ENCODE data around the gene ZFYVE26. TPM values are rescaled to one million over a fixed set of nuclear protein-coding genes. Genes with fewer than 3 reads are reported as not detected.
"Not testable (repeated sequence)": the region's sequence is repeated elsewhere in the genome, so short reads cannot be mapped to it uniquely, and the experiment has no call there.

Gene ZFYVE26
- total RNA-seq, 1 donor: 24.3 TPM

DNA sequence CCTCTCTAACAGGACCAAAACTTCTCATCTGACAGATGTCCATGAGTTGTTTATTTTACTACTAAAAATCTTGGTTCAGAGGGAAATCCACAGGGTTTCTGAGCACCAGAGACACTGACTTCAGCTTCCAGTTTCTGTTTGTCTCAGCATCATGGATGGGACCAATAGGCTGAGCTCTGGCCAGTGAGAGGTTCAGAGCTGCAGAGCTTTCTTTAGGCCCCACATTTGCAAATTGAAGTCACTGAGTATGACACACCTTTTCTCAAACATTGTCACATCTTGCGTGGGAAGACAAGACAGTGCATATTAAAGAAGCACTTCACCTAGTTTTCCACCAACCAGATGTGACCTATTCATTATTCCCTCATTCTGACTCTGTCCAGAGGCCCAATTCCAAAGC is 69.5 kb downstream of the ZFYVE26 start:
- no peak overlapping the region for H3K4me3 ChIP-seq (ENCODE audit: low read length)
- no peaks in the 10 kb centered on the region for H3K27me3 ChIP-seq (ENCODE audit: insufficient read depth, low read length)
- no peaks in the 10 kb centered on the region for H3K9me3 ChIP-seq (ENCODE audit: low read depth, low read length)
- H3K4me1 ChIP-seq (ENCODE audit: insufficient read depth, low read length): no peaks in the 10 kb centered on the region

- no peaks in the 10 kb centered on the region for H3K9me3 ChIP-seq (ENCODE audit: low read depth, low read length)
- H3K4me3 ChIP-seq (ENCODE audit: low read length): no peak overlapping the region
- no peaks in the 10 kb centered on the region for H3K4me1 ChIP-seq (ENCODE audit: insufficient read depth, low read length)
- no peaks in the 10 kb centered on the region for H3K27me3 ChIP-seq (ENCODE audit: insufficient read depth, low read length)
These were observed 72.3 kb downstream of the ZFYVE26 start for GRCh38 chr14:67744046-67744445.

- Histone ChIP-seq H3K4me3 (ENCODE audit: low read length) (no peak overlapping the region), H3K4me1 (ENCODE audit: insufficient read depth, low read length) (no peaks in the 10 kb centered on the region), H3K9me3 (ENCODE audit: low read depth, low read length) (no peaks in the 10 kb centered on the region), H3K27me3 (ENCODE audit: insufficient read depth, low read length) (no peaks in the 10 kb centered on the region)
These were observed 77.5 kb downstream of the ZFYVE26 start for GRCh38 chr14:67738740-67739504.

GRCh38 chr14:67736771-67737170 is 79.6 kb downstream of the ZFYVE26 start:
- Histone ChIP-seq H3K27me3 (ENCODE audit: insufficient read depth, low read length) (no peaks in the 10 kb centered on the region), H3K9me3 (ENCODE audit: low read depth, low read length) (no peaks in the 10 kb centered on the region), H3K4me3 (ENCODE audit: low read length) (no peak overlapping the region), H3K4me1 (ENCODE audit: insufficient read depth, low read length) (no peaks in the 10 kb centered on the region)

GRCh38 chr14:67735336-67736147 is 80.8 kb downstream of the ZFYVE26 start:
- H3K4me1 ChIP-seq (ENCODE audit: insufficient read depth, low read length): no peaks in the 10 kb centered on the region

DNA sequence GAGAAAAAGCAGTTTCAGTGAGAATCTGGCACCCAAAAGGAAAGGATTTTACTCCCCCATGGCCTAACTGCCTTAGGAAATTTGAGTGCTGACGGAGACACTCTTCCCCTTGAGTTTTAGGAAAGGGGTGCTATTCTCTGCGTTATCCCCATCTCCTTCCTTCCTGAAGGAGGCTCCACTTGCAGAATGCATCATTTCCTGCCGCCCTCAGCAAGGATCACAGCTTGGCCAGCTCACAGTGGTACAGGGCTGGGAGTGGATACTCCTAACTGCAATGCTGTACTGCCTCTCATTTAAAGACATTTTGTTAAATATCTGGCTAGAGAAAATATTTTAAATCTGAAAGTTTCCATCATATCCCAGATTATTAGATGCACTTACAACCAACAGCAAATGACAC is 81.7 kb downstream of the ZFYVE26 start:
- Histone ChIP-seq H3K4me3 (ENCODE audit: low read length) (no peak overlapping the region), H3K9me3 (ENCODE audit: low read depth, low read length) (no peaks in the 10 kb centered on the region)

More at GRCh38 chr14:67735336-67736147, 80.8 kb downstream of the ZFYVE26 start:
- Histone ChIP-seq H3K4me3 (ENCODE audit: low read length) (no peak overlapping the region), H3K9me3 (ENCODE audit: low read depth, low read length) (no peaks in the 10 kb centered on the region), H3K27me3 (ENCODE audit: insufficient read depth, low read length) (no peaks in the 10 kb centered on the region)

DNA sequence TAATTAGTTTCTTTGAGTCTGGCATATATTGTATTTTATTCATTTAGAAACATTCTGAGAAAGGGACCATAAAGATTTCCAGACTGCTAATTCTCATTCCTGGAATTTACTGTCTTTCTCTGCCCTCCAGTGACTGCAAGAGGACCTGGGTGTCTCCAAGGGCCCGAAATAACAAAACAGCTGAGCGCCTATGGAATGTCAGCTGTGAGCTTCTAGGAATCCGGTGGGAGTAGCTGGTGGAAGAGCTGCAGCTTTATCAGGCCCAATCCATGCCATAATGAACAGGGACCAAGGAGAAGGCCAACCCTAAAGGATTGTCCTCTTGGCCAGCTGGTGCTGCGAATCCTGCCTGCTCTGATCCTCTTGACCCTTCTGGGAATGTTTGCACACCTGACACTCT is 82.8 kb downstream of the ZFYVE26 start:
- Histone ChIP-seq H3K27me3 (ENCODE audit: insufficient read depth, low read length) (no peaks in the 10 kb centered on the region), H3K4me3 (ENCODE audit: low read length) (no peak overlapping the region), H3K4me1 (ENCODE audit: insufficient read depth, low read length) (no peaks in the 10 kb centered on the region), H3K9me3 (ENCODE audit: low read depth, low read length) (no peaks in the 10 kb centered on the region)

More for the DNA sequence above, 81.7 kb downstream of the ZFYVE26 start:
- Histone ChIP-seq H3K4me1 (ENCODE audit: insufficient read depth, low read length) (no peaks in the 10 kb centered on the region), H3K27me3 (ENCODE audit: insufficient read depth, low read length) (no peaks in the 10 kb centered on the region)

GRCh38 chr14:67729072-67729885 is 87.1 kb downstream of the ZFYVE26 start:
- no peaks in the 10 kb centered on the region for H3K4me1 ChIP-seq (ENCODE audit: insufficient read depth, low read length)
- H3K4me3 ChIP-seq (ENCODE audit: low read length): no peak overlapping the region

DNA sequence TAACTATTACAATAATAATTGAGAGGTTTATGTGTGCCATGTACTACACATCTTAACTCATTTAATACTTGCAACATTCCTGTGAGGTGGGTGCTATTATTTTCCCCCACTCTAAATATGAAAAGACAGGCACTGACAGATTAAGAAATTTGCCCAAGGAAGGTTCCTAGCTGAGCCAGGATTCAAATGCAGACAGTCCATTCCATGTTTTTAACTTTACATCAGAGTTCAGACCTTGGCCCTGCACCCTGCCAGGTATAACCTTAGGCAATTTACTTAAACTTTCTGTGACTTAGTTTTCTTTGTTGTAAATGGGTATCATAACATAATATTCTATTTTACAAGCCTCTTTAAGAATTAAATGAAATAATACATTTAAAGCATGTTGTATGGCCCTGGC is 88.1 kb downstream of the ZFYVE26 start:
- no peaks in the 10 kb centered on the region for H3K9me3 ChIP-seq (ENCODE audit: low read depth, low read length)
- H3K4me3 ChIP-seq (ENCODE audit: low read length): no peak overlapping the region
- H3K4me1 ChIP-seq (ENCODE audit: insufficient read depth, low read length): no peaks in the 10 kb centered on the region

More at GRCh38 chr14:67729072-67729885, 87.1 kb downstream of the ZFYVE26 start:
- H3K27me3 ChIP-seq (ENCODE audit: insufficient read depth, low read length): no peaks in the 10 kb centered on the region
- H3K9me3 ChIP-seq (ENCODE audit: low read depth, low read length): no peaks in the 10 kb centered on the region

GRCh38 chr14:67727361-67727760 is 89.0 kb downstream of the ZFYVE26 start:
- H3K9me3 ChIP-seq (ENCODE audit: low read depth, low read length): no peaks in the 10 kb centered on the region
- H3K27me3 ChIP-seq (ENCODE audit: insufficient read depth, low read length): peaks cover 12% of the 10 kb centered on the region
- H3K4me3 ChIP-seq (ENCODE audit: low read length): no peak overlapping the region
- no peaks in the 10 kb centered on the region for H3K4me1 ChIP-seq (ENCODE audit: insufficient read depth, low read length)

More for the DNA sequence above, 88.1 kb downstream of the ZFYVE26 start:
- peaks cover 4% of the 10 kb centered on the region for H3K27me3 ChIP-seq (ENCODE audit: insufficient read depth, low read length)

DNA sequence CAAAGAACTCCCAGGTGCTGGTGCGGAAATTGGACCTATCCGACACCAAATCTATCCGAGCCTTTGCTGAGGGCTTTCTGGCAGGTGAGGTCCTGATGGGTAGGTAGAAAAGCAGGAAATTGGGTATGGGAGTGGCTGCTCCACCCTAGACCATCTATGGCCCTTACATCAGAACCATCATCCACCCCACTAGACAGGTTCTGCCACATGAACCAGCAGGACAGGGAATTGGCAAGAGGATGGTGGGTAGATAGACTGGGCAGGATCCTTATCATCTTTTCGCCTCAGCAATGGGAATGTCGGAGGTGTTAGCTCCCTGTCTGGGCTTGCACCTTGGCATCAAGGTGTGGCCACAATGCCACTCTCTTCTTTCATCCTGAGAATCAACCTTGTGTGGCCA is 91.2 kb downstream of the ZFYVE26 start:
- no peak overlapping the region for H3K4me3 ChIP-seq (ENCODE audit: low read length)
- no peaks in the 10 kb centered on the region for H3K9me3 ChIP-seq (ENCODE audit: low read depth, low read length)
- no peaks in the 10 kb centered on the region for H3K4me1 ChIP-seq (ENCODE audit: insufficient read depth, low read length)
- H3K27me3 ChIP-seq (ENCODE audit: insufficient read depth, low read length): peaks cover 12% of the 10 kb centered on the region

GRCh38 chr14:67722293-67722692 is 94.1 kb downstream of the ZFYVE26 start:
- no peaks in the 10 kb centered on the region for H3K4me1 ChIP-seq (ENCODE audit: insufficient read depth, low read length)
- no peaks in the 10 kb centered on the region for H3K9me3 ChIP-seq (ENCODE audit: low read depth, low read length)
- no peak overlapping the region for H3K4me3 ChIP-seq (ENCODE audit: low read length)
- peaks cover 12% of the 10 kb centered on the region for H3K27me3 ChIP-seq (ENCODE audit: insufficient read depth, low read length)

DNA sequence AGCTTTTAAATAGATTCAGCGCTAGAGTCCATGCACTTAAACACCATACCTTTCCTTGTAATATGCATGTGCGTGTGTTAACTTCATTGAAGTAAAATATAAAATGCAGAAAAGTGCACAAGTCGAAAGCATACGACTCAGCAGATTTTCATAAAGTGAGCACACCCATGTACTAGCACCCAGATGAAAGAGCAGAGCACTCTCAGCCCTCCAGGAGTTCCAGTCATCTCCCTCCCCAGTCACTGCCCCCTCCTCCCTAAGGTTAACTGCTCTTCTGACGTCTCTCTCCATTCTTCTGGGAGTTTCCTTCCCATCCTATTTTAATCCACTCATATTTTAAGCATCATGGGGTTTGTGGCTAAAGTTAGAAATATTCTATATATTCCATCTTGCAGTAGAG is 94.5 kb downstream of the ZFYVE26 start:
- Histone ChIP-seq H3K27me3 (ENCODE audit: insufficient read depth, low read length) (peaks cover 12% of the 10 kb centered on the region), H3K4me3 (ENCODE audit: low read length) (no peak overlapping the region), H3K4me1 (ENCODE audit: insufficient read depth, low read length) (no peaks in the 10 kb centered on the region), H3K9me3 (ENCODE audit: low read depth, low read length) (no peaks in the 10 kb centered on the region)

DNA sequence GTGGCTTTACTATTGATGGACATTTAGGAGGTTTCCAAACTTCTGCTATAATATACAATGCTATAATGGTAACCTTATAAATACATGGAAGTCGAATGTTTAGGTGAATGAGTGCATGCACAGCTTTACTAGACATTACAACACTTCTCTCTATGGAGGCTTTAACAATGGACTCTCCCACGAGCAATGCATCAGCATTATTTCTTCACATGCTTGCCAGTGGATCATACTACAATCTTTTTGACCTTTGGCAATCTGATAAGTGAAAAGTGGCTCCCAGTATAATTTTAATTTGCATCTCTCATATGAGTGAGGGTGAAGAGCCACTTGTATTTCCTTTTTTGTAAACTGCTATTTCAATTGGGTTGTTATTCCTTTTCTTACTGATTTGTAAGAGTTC is 96.5 kb downstream of the ZFYVE26 start:
- Histone ChIP-seq H3K9me3 (ENCODE audit: low read depth, low read length) (no peaks in the 10 kb centered on the region), H3K27me3 (ENCODE audit: insufficient read depth, low read length) (peaks cover 12% of the 10 kb centered on the region), H3K4me3 (ENCODE audit: low read length) (no peak overlapping the region), H3K4me1 (ENCODE audit: insufficient read depth, low read length) (no peaks in the 10 kb centered on the region)

DNA sequence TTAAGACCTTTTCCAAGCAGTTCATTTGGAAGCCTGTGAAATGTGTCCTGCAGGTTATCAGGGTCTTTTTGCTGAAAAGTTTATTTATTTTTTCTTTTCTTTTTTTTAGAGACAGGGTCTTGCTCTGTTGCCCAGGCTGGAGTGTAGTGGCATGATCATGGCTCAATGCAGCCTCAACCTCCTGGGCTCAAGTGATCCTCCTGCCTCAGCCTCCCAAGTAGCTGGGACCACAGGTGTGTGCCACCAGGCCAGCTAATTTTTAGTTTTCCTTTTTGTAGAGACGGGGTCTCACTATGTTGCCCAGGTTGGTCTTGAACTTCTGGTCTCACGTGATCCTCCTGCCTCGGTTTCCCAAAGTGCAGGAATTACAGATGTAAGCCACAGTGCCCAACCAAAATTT is 97.0 kb downstream of the ZFYVE26 start:
- not testable (repeated sequence) for H3K9me3 ChIP-seq (ENCODE audit: low read depth, low read length); H3K4me1 ChIP-seq (ENCODE audit: insufficient read depth, low read length); H3K4me3 ChIP-seq (ENCODE audit: low read length)
- peaks cover 12% of the 10 kb centered on the region for H3K27me3 ChIP-seq (ENCODE audit: insufficient read depth, low read length)

Measured in mononuclear cell (primary cell).